Measurements from ENCODE around the gene FRG2B. TPM values are rescaled to one million over a fixed set of nuclear protein-coding genes. Genes with fewer than 3 reads are reported as not detected.
"Not testable (repeated sequence)": the region's sequence is repeated elsewhere in the genome, so short reads cannot be mapped to it uniquely, and the experiment has no call there.

Gene FRG2B
- not detected for total RNA-seq (2013)
- polyA plus RNA-seq (not detected), polyA minus RNA-seq (not detected in 2 replicates), total RNA-seq (0 to 0.23 (median 0) reads per million in 11 experiments)

DNA sequence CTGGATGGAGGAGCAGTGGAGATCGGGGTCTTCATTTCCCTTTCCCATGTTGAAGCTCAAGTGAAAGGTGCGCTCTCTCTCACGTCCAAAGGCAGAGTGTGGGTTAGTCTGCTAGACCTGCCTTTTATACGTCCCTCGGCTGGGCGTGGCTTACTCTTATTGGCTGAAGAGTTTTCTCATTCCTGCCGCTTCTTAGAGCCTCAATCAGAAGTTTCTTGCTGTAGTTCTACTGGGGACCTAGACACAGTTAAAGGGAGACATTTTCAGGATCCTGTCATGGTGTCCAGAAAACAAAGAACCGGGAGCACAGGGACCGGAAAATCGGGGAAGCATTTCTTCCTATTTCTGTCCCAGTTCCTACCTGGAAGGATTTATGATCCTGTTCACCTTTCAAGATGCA, at the start of gene FRG2B:
TSS of gene FRG2B (minus strand) at position 101 of the 400 bp plus-strand sequence. CDS start at position 48, 53 bp downstream.
- peaks cover 9 to 20% (median 17%) of the 10 kb centered on the region in 3 donors for H3K27me3 Mint-ChIP-seq (ENCODE audit: low read depth in 3 of 3)
- no CpG with 5 or more reads among the region's 10 CpGs for WGBS (ENCODE audit: insufficient coverage)
- H3K9ac ChIP-seq (ENCODE audit: insufficient read depth, low read length, poor library complexity, severe bottlenecking); H3K27ac ChIP-seq (ENCODE audit: low read depth in 1 of 2, low read length in 2 of 2); H4K20me1 ChIP-seq (ENCODE audit: insufficient read depth, low read length); H3K79me2 ChIP-seq (ENCODE audit: insufficient read depth, low read length); H3K4me3 Mint-ChIP-seq; H3K4me2 ChIP-seq (replicated peaks; ENCODE audit: extremely low read depth, low read length, poor library complexity, severe bottlenecking); H3K4me1 ChIP-seq (ENCODE audit: control insufficient read depth in 1 of 2, insufficient read depth in 2 of 2, low read length in 2 of 2); H3K4me1 Mint-ChIP-seq; H3K36me3 Mint-ChIP-seq; DNase-seq; H3K4me3 ChIP-seq (replicated peaks in 1 of 3; ENCODE audit: low read depth in 2 of 3, low read length in 3 of 3); H2AFZ ChIP-seq (ENCODE audit: insufficient read depth, low read depth, low read length, poor library complexity, severe bottlenecking); H3K27me3 ChIP-seq (ENCODE audit: control insufficient read depth in 2 of 2, insufficient read depth in 2 of 2, low read length in 2 of 2); H3K36me3 ChIP-seq (replicated peaks in 1 of 2; ENCODE audit: control insufficient read depth in 1 of 2, insufficient read depth in 2 of 2, low read length in 2 of 2); intact Hi-C loops (cut with micrococcal nuclease); H3K9me3 ChIP-seq (replicated peaks in 1 of 2; ENCODE audit: control insufficient read depth in 1 of 2, insufficient read depth in 1 of 2, low read length in 2 of 2); H3K27ac Mint-ChIP-seq: not testable (repeated sequence)
- H3K9me3 Mint-ChIP-seq = peaks cover 5 to 12% (median 9%) of the 10 kb centered on the region in 7 donors

DNA sequence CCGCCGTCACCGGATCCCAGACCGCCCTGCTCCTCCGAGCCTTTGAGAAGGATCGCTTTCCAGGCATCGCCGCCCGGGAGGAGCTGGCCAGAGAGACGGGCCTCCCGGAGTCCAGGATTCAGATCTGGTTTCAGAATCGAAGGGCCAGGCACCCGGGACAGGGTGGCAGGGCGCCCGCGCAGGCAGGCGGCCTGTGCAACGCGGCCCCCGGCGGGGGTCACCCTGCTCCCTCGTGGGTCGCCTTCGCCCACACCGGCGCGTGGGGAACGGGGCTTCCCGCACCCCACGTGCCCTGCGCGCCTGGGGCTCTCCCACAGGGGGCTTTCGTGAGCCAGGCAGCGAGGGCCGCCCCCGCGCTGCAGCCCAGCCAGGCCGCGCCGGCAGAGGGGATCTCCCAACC, 40.9 kb upstream of the FRG2B start:
- no CpG with 5 or more reads among the region's 40 CpGs for WGBS (ENCODE audit: insufficient coverage)
- H3K27ac Mint-ChIP-seq; intact Hi-C loops (cut with micrococcal nuclease); H3K36me3 Mint-ChIP-seq; H3K4me3 Mint-ChIP-seq; H3K27me3 ChIP-seq (ENCODE audit: control insufficient read depth in 2 of 2, insufficient read depth in 2 of 2, low read length in 2 of 2); H3K4me2 ChIP-seq (replicated peaks; ENCODE audit: extremely low read depth, low read length, poor library complexity, severe bottlenecking); H3K27ac ChIP-seq (ENCODE audit: low read depth in 1 of 2, low read length in 2 of 2); H3K36me3 ChIP-seq (replicated peaks in 1 of 2; ENCODE audit: control insufficient read depth in 1 of 2, insufficient read depth in 2 of 2, low read length in 2 of 2); H3K9me3 ChIP-seq (replicated peaks in 1 of 2; ENCODE audit: control insufficient read depth in 1 of 2, insufficient read depth in 1 of 2, low read length in 2 of 2); DNase-seq; H3K4me1 ChIP-seq (ENCODE audit: control insufficient read depth in 1 of 2, insufficient read depth in 2 of 2, low read length in 2 of 2); H3K4me3 ChIP-seq (replicated peaks in 1 of 3; ENCODE audit: low read depth in 2 of 3, low read length in 3 of 3); H2AFZ ChIP-seq (ENCODE audit: insufficient read depth, low read depth, low read length, poor library complexity, severe bottlenecking); H3K79me2 ChIP-seq (ENCODE audit: insufficient read depth, low read length); H4K20me1 ChIP-seq (ENCODE audit: insufficient read depth, low read length); H3K4me1 Mint-ChIP-seq; H3K9ac ChIP-seq (ENCODE audit: insufficient read depth, low read length, poor library complexity, severe bottlenecking); H3K9me3 Mint-ChIP-seq: not testable (repeated sequence)
- peaks cover 12 to 15% (median 12%) of the 10 kb centered on the region in 3 donors for H3K27me3 Mint-ChIP-seq (ENCODE audit: low read depth in 3 of 3)

DNA sequence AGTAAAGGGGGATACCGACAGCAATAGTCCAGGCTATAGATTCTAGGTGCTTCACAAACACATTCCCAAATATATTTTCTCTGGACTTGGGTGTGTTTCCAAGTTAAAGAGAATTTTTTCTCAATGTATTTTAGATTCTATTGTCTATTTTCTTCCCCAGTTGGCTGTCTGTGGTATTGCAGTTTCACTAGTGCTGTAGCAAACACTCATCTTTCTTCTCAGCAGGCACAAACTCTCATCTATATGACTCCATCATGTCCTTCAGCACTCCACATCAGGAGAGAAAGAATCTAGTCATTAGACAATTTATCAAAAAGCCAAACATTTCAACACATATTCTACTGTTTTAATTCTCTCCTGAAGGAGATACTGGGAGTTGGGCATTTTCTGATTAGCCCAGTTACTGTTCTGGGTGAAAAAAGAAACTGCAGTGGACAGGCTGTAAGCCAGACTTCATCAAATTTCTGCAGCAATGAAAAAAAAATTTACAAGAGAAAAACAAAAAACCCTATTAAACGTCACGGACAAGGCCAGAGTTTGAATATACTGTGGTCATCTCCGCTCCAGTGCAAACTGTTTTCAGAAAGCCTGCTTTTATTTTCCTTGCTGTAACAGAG, 37.1 kb upstream of the FRG2B start:
- Mint-ChIP-seq H3K4me3 (peak overlapping the region in 1 of 2 donors; percentile 47), H3K27me3 (ENCODE audit: low read depth in 3 of 3) (peaks cover 17 to 21% (median 20%) of the 10 kb centered on the region in 3 donors)
- H3K36me3 ChIP-seq (replicated peaks in 1 of 2; ENCODE audit: control insufficient read depth in 1 of 2, insufficient read depth in 2 of 2, low read length in 2 of 2); H3K79me2 ChIP-seq (ENCODE audit: insufficient read depth, low read length); H3K9me3 ChIP-seq (replicated peaks in 1 of 2; ENCODE audit: control insufficient read depth in 1 of 2, insufficient read depth in 1 of 2, low read length in 2 of 2); H3K4me3 ChIP-seq (replicated peaks in 1 of 3; ENCODE audit: low read depth in 2 of 3, low read length in 3 of 3); H3K27ac Mint-ChIP-seq; H2AFZ ChIP-seq (ENCODE audit: insufficient read depth, low read depth, low read length, poor library complexity, severe bottlenecking); H3K36me3 Mint-ChIP-seq; H3K27ac ChIP-seq (ENCODE audit: low read depth in 1 of 2, low read length in 2 of 2); H3K4me1 Mint-ChIP-seq; H3K9ac ChIP-seq (ENCODE audit: insufficient read depth, low read length, poor library complexity, severe bottlenecking); H3K9me3 Mint-ChIP-seq; H3K4me2 ChIP-seq (replicated peaks; ENCODE audit: extremely low read depth, low read length, poor library complexity, severe bottlenecking); H3K4me1 ChIP-seq (ENCODE audit: control insufficient read depth in 1 of 2, insufficient read depth in 2 of 2, low read length in 2 of 2); DNase-seq; H4K20me1 ChIP-seq (ENCODE audit: insufficient read depth, low read length); H3K27me3 ChIP-seq (ENCODE audit: control insufficient read depth in 2 of 2, insufficient read depth in 2 of 2, low read length in 2 of 2); intact Hi-C loops (cut with micrococcal nuclease): not testable (repeated sequence)
- 62% methylated on average over 3 of the region's 4 CpGs for WGBS (ENCODE audit: insufficient coverage)

DNA sequence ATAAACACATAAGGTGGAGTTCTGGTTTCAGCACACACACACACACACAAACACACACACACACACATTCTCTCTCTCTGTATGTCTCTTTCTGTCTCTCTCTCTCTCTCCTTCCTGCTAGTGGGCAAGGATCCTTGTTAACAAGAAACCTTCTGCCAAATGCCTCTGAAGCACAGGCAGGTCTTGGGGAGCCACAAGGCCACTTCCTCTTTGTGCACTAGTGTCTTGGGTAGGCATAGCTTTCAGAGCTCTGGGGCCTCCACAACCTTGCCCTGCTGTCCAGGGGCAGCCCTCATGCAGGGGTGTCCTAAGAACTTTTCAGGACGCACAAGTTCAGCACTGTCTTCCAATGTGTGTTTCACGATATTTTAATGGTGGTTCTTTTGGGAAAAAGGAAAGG, 34.5 kb upstream of the FRG2B start:
- intact Hi-C loops (cut with micrococcal nuclease); H3K4me2 ChIP-seq (replicated peaks; ENCODE audit: extremely low read depth, low read length, poor library complexity, severe bottlenecking); H3K9me3 Mint-ChIP-seq; H3K27ac ChIP-seq (ENCODE audit: low read depth in 1 of 2, low read length in 2 of 2); H3K9me3 ChIP-seq (replicated peaks in 1 of 2; ENCODE audit: control insufficient read depth in 1 of 2, insufficient read depth in 1 of 2, low read length in 2 of 2); H3K4me3 ChIP-seq (replicated peaks in 1 of 3; ENCODE audit: low read depth in 2 of 3, low read length in 3 of 3); H3K27me3 ChIP-seq (ENCODE audit: control insufficient read depth in 2 of 2, insufficient read depth in 2 of 2, low read length in 2 of 2); H3K4me1 Mint-ChIP-seq; H3K27ac Mint-ChIP-seq; DNase-seq; H3K36me3 ChIP-seq (replicated peaks in 1 of 2; ENCODE audit: control insufficient read depth in 1 of 2, insufficient read depth in 2 of 2, low read length in 2 of 2); H3K36me3 Mint-ChIP-seq; H2AFZ ChIP-seq (ENCODE audit: insufficient read depth, low read depth, low read length, poor library complexity, severe bottlenecking); H4K20me1 ChIP-seq (ENCODE audit: insufficient read depth, low read length); H3K9ac ChIP-seq (ENCODE audit: insufficient read depth, low read length, poor library complexity, severe bottlenecking); H3K4me1 ChIP-seq (ENCODE audit: control insufficient read depth in 1 of 2, insufficient read depth in 2 of 2, low read length in 2 of 2); H3K4me3 Mint-ChIP-seq; H3K79me2 ChIP-seq (ENCODE audit: insufficient read depth, low read length): not testable (repeated sequence)
- WGBS (ENCODE audit: insufficient coverage) = no CpG with 5 or more reads among the region's 2 CpGs
- peaks cover 17 to 26% (median 20%) of the 10 kb centered on the region in 3 donors for H3K27me3 Mint-ChIP-seq (ENCODE audit: low read depth in 3 of 3)
